SK-N-SH (cell line): ENCODE data around the gene AKAP6. TPM values are rescaled to one million over a fixed set of nuclear protein-coding genes. Genes with fewer than 3 reads are reported as not detected.

Source experiments
- CTCF ChIA-PET: fragments of 300-600, 350-600 bp; formaldehyde crosslinking; extraction: SDS; loops from one replicate; lab custom pipeline; 2021; lab: Yijun Ruan, JAX
- POLR2A ChIA-PET: fragments of 350-600 bp; sonication (Branson Sonifier 250); formaldehyde crosslinking; extraction: SDS; loops from one replicate; lab custom pipeline; 2020; ENCODE audit warnings: antibody characterized with exemption, inconsistent platforms; lab: Yijun Ruan, JAX
- DNase-seq: peaks from one replicate; pipeline ENCODE4 v3.0.0; 2012
- H2AFZ ChIP-seq: fragments of 200-600 bp; sonication (generic); 2 replicates; pipeline ENCODE4 v1.8.1; 2016; ENCODE audit warnings: antibody characterized with exemption, mild to moderate bottlenecking, low read depth
- H3F3A ChIP-seq: fragments of 200-600 bp; sonication (generic); replicated peaks from 2 replicates; pipeline ENCODE3; 2016; ENCODE audit warnings: antibody characterized with exemption, mild to moderate bottlenecking; ENCODE audit not compliant: insufficient read depth
- H3K27ac ChIP-seq, 2 experiments: fragments of 200-500 bp in 1 of 2; fragments of 200-600 bp in 1 of 2; sonication (Bioruptor generic) in 1 of 2; sonication (generic), shearing (Covaris generic) in 1 of 2; 2 replicates each; pipeline versions ENCODE4 v1.5.1 to v1.6.1; 2014 to 2016; ENCODE audit warnings: low read depth in 2 of 2, inconsistent platforms in 1 of 2, low read length in 1 of 2, mild to moderate bottlenecking in 1 of 2, mixed read lengths in 1 of 2
- H3K27me3 ChIP-seq: fragments of 200-600 bp; sonication (generic), shearing (Covaris generic); 2 replicates; pipeline ENCODE4 v1.6.1; 2016; ENCODE audit warnings: mixed run types; ENCODE audit not compliant: insufficient read depth
- H3K36me3 ChIP-seq, 2 experiments: fragments of 200-500 bp in 1 of 2; fragments of 200-600 bp in 1 of 2; sonication (Bioruptor generic) in 1 of 2; sonication (generic) in 1 of 2; replicated peaks in 1 of 2; 2 replicates each; pipeline versions ENCODE3 to v1.5.1; 2014 to 2016; ENCODE audit warnings: low read length in 1 of 2, mild to moderate bottlenecking in 1 of 2; ENCODE audit not compliant: insufficient read depth in 2 of 2, control insufficient read depth in 1 of 2
- H3K4me1 ChIP-seq, 2 experiments: fragments of 200-500 bp in 1 of 2; fragments of 200-600 bp in 1 of 2; sonication (Bioruptor generic) in 1 of 2; sonication (generic), shearing (Covaris generic) in 1 of 2; 2 replicates each; pipeline versions ENCODE4 v1.5.1 to v1.6.1; 2014 to 2016; ENCODE audit warnings: low read depth in 1 of 2, low read length in 1 of 2, mixed run types in 1 of 2; ENCODE audit not compliant: insufficient read depth in 2 of 2, control insufficient read depth in 1 of 2
- H3K4me2 ChIP-seq: fragments of 200-600 bp; sonication (generic), shearing (Covaris generic); 2 replicates; pipeline ENCODE4 v1.6.1; 2017; ENCODE audit warnings: mixed run types
- H3K4me3 ChIP-seq, 2 experiments: fragments of 200-500 bp in 1 of 2; fragments of 200-600 bp in 1 of 2; sonication (Bioruptor generic) in 1 of 2; sonication (generic), shearing (Covaris generic) in 1 of 2; 2 replicates each; pipeline versions ENCODE4 v1.5.1 to v1.8.1; 2014 to 2016; ENCODE audit warnings: low read depth in 2 of 2, inconsistent platforms in 1 of 2, low read length in 1 of 2, mild to moderate bottlenecking in 1 of 2, mixed read lengths in 1 of 2, moderate library complexity in 1 of 2
- H3K79me2 ChIP-seq: fragments of 200-600 bp; sonication (generic); 2 replicates; pipeline ENCODE4 v1.8.1; 2017; ENCODE audit warnings: mild to moderate bottlenecking; ENCODE audit not compliant: insufficient read depth
- H3K9ac ChIP-seq: fragments of 200-600 bp; sonication (generic); 2 replicates; pipeline ENCODE4 v1.6.1; 2017; ENCODE audit warnings: mixed run types
- H3K9me2 ChIP-seq: fragments of 200-600 bp; sonication (generic); 2 replicates; pipeline ENCODE4 v1.6.1; 2017; ENCODE audit warnings: mixed run types
- H3K9me3 ChIP-seq: fragments of 200-600 bp; sonication (generic); 2 replicates; pipeline ENCODE4 v1.6.1; 2017; ENCODE audit warnings: mixed run types, mild to moderate bottlenecking, moderate library complexity
- H4K20me1 ChIP-seq: fragments of 200-600 bp; sonication (generic); 2 replicates; pipeline ENCODE4 v1.6.1; 2017; ENCODE audit warnings: mild to moderate bottlenecking, mixed run types; ENCODE audit not compliant: insufficient read depth
- CHD2 ChIP-seq: fragments of 150-350 bp; IDR thresholded peaks from 2 replicates; pipeline ENCODE4 v1.6.1; 2018; ENCODE audit warnings: low read length; ENCODE audit not compliant: partially characterized antibody
- ELF1 ChIP-seq: IDR thresholded peaks from 2 replicates; pipeline ENCODE4 v1.4.0; 2012
- EP300 ChIP-seq, 2 experiments: IDR thresholded peaks; 2 replicates each; pipeline versions ENCODE4 v1.4.0 to v1.6.1; 2012; ENCODE audit warnings: borderline replicate concordance in 1 of 2, low read depth in 1 of 2, low read length in 1 of 2
- EZH2phosphoT487 ChIP-seq: fragments of 200-600 bp; sonication (generic); IDR thresholded peaks from 2 replicates; pipeline ENCODE4 v1.6.1; 2017; ENCODE audit warnings: low read depth, mixed run types, mild to moderate bottlenecking, antibody characterized with exemption, moderate library complexity, borderline replicate concordance
- FOXJ3 ChIP-seq: sonication (generic); formaldehyde crosslinking; IDR thresholded peaks from 2 replicates; pipeline ENCODE4 v1.5.1; 2020; ENCODE audit warnings: mild to moderate bottlenecking, missing genetic modification reagents
- GATA2 ChIP-seq: sonication (generic); formaldehyde crosslinking; IDR thresholded peaks from 2 replicates; pipeline ENCODE4 v1.5.0; 2020; ENCODE audit warnings: mild to moderate bottlenecking, missing genetic modification reagents
- MXI1 ChIP-seq: IDR thresholded peaks from 2 replicates; pipeline ENCODE4 v1.6.1; 2012; ENCODE audit warnings: mild to moderate bottlenecking, low read depth, low read length, improper control_type of control experiment
- POLR2AphosphoS5 ChIP-seq: IDR thresholded peaks from 2 replicates; pipeline ENCODE4 v1.6.1; 2012; ENCODE audit warnings: low read depth, low read length
- SIN3A ChIP-seq: IDR thresholded peaks from 2 replicates; pipeline ENCODE4 v1.6.1; 2012; ENCODE audit warnings: low read depth, mild to moderate bottlenecking, low read length, moderate library complexity, borderline replicate concordance
- TEAD4 ChIP-seq: IDR thresholded peaks from 2 replicates; pipeline ENCODE4 v1.4.0; 2012; ENCODE audit warnings: mild to moderate bottlenecking, borderline replicate concordance; ENCODE audit not compliant: insufficient read depth
- WGBS: methylation state at CpG from one replicate; pipeline ENCODE4 v1.1.6; 2017; ENCODE audit warnings: low lambda C conversion rate; 5-methylcytosine and 5-hydroxymethylcytosine counted together
- polyA plus RNA-seq, 3 experiments: library from polyadenylated mRNA; depleted of rRNA; stranded (reverse); fragments of >200 nt; gene quantifications; 2 replicates each; pipeline ENCODE4 v1.2.3, GENCODE V29; 2012
- TF ChIP-seq, protein P1 (sequence below): fragments of 200-600 bp; sonication (generic); IDR thresholded peaks from 2 replicates; pipeline ENCODE4 v1.6.1; 2017; ENCODE audit warnings: antibody characterized with exemption, mild to moderate bottlenecking, moderate library complexity
- TF ChIP-seq, protein P2 (sequence below): IDR thresholded peaks from 2 replicates; pipeline ENCODE4 v1.6.1; 2012; ENCODE audit warnings: mild to moderate bottlenecking, low read depth, low read length, moderate library complexity
- TF ChIP-seq, protein P3 (sequence below): IDR thresholded peaks from 2 replicates; pipeline ENCODE4 v1.4.0; 2012; ENCODE audit warnings: low read depth, borderline replicate concordance

The AKAP6 gene
- polyA plus RNA-seq, 1 of the 3 experiments (the other 2 are of a cell fraction): 1.7 TPM

DNA sequence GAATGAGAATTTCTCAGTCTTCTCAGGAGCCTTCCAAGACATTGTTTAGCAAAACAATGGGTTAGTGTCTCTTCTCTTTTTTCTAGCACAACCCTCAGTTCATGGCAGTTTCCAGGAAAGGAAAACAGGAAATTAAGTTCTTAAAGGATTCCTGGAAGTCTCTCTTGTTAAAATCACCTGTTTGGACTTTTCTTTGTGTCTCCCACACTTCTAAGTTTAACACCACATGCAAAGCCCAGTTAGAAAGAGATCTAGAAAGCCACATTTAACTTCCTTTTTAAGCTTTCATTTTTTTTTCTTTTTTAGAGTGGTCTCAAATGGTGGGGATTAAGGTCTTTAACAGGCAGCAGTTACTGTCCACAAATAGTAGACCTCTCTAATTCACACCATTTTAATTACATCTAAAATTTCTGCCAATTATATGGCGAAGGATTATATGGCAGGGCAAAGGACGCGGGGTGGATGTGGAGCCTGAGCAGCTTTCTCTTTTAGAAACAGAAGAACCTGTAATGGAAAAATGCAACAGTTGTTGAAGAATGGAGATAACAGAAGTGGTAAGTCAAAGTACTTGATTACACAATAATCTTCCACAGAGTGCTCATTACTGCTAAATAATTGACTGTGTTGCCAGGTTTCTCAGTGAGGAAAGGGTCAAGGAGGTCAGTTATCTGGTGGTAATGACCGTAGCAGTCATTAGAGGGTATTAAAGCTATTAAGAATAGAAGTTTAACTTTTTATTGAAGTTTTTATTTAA is 298.6 kb downstream of the AKAP6 start:
- Histone ChIP-seq H3K36me3 (peaks cover 0 to 4% of the 10 kb centered on the region in 2 experiments), H3K27me3 (no peaks in the 10 kb centered on the region), H4K20me1 (no peaks in the 10 kb centered on the region), H3K27ac (no peak overlapping the region), H3K4me2 (no peak overlapping the region), H3K79me2 (no peaks in the 10 kb centered on the region), H3K9me3 (no peaks in the 10 kb centered on the region), H3F3A (no peaks in the 10 kb centered on the region), H3K9ac (no peak overlapping the region), H3K4me3 (no peak overlapping the region), H3K4me1 (peaks cover 0 to 12% of the 10 kb centered on the region in 2 experiments; a peak in 2 of 4 replicates), H2AFZ (no peak overlapping the region), H3K9me2 (no peaks in the 10 kb centered on the region)
- no peak for DNase-seq
- ChIA-PET CTCF (interaction anchor here (0.5 to 1.3 kb wide), 2 partner anchors 19 to 686 kb away, joined by 3 to 4 read pairs; no protein-coding TSS in a partner anchor), POLR2A (no interaction called here)
- 94% methylated on average over 4 of the region's 4 CpGs for WGBS
- TF ChIP-seq TEAD4 (no peak), SIN3A (no peak), GATA2 (no peak), EP300 (IDR thresholded peaks at IDR 0.05; ENCODE audit: borderline replicate concordance in 1 of 2, low read depth in 1 of 2, low read length in 1 of 2) (no peak), MXI1 (no peak), ELF1 (no peak), EZH2phosphoT487 (no peak), CHD2 (no peak), FOXJ3 (CRISPR knock-in tag) (no peak), POLR2AphosphoS5 (no peak)
- TF ChIP-seq, protein P1, sequence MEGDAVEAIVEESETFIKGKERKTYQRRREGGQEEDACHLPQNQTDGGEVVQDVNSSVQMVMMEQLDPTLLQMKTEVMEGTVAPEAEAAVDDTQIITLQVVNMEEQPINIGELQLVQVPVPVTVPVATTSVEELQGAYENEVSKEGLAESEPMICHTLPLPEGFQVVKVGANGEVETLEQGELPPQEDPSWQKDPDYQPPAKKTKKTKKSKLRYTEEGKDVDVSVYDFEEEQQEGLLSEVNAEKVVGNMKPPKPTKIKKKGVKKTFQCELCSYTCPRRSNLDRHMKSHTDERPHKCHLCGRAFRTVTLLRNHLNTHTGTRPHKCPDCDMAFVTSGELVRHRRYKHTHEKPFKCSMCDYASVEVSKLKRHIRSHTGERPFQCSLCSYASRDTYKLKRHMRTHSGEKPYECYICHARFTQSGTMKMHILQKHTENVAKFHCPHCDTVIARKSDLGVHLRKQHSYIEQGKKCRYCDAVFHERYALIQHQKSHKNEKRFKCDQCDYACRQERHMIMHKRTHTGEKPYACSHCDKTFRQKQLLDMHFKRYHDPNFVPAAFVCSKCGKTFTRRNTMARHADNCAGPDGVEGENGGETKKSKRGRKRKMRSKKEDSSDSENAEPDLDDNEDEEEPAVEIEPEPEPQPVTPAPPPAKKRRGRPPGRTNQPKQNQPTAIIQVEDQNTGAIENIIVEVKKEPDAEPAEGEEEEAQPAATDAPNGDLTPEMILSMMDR: no peak
- TF ChIP-seq, protein P2, sequence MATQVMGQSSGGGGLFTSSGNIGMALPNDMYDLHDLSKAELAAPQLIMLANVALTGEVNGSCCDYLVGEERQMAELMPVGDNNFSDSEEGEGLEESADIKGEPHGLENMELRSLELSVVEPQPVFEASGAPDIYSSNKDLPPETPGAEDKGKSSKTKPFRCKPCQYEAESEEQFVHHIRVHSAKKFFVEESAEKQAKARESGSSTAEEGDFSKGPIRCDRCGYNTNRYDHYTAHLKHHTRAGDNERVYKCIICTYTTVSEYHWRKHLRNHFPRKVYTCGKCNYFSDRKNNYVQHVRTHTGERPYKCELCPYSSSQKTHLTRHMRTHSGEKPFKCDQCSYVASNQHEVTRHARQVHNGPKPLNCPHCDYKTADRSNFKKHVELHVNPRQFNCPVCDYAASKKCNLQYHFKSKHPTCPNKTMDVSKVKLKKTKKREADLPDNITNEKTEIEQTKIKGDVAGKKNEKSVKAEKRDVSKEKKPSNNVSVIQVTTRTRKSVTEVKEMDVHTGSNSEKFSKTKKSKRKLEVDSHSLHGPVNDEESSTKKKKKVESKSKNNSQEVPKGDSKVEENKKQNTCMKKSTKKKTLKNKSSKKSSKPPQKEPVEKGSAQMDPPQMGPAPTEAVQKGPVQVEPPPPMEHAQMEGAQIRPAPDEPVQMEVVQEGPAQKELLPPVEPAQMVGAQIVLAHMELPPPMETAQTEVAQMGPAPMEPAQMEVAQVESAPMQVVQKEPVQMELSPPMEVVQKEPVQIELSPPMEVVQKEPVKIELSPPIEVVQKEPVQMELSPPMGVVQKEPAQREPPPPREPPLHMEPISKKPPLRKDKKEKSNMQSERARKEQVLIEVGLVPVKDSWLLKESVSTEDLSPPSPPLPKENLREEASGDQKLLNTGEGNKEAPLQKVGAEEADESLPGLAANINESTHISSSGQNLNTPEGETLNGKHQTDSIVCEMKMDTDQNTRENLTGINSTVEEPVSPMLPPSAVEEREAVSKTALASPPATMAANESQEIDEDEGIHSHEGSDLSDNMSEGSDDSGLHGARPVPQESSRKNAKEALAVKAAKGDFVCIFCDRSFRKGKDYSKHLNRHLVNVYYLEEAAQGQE: no peak
- TF ChIP-seq, protein P3, sequence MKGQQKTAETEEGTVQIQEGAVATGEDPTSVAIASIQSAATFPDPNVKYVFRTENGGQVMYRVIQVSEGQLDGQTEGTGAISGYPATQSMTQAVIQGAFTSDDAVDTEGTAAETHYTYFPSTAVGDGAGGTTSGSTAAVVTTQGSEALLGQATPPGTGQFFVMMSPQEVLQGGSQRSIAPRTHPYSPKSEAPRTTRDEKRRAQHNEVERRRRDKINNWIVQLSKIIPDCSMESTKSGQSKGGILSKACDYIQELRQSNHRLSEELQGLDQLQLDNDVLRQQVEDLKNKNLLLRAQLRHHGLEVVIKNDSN: no peak
